ENCODE data around the gene HOXD9.

HOXD9 gene

DNA sequence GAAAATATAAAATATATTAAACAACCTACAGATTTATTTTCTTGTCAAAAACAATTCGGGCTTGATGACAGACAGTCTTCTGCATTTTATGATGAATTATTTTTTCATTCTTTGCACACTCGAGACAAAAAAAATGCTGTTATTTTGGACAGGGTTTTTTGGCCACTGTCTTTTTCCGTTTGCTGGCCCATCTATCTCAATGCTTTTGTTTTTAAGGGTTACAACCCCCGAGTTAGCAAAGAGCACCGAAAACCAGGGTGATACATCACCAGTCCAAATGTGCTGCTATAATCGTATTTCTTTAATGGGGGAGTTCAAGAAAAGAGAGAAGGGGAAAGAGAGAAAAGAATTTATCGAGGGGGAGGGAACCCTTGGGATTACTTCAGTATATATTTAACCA is 46.5 kb upstream of the HOXD9 start:
- TF ChIP-seq USF1 (IDR thresholded peaks at IDR 0.05), result no peak
- TF ChIP-seq EGR1 (IDR thresholded peaks at IDR 0.05), result no peak
- TF ChIP-seq RAD21 (IDR thresholded peaks at IDR 0.05; ENCODE audit: low read depth), result no peak
- no peak for TF ChIP-seq FOXM1 (IDR thresholded peaks at IDR 0.05; ENCODE audit: borderline replicate concordance, low read depth)
- TF ChIP-seq CREB1 (IDR thresholded peaks at IDR 0.05; ENCODE audit: low read depth), result no peak
- no peak for TF ChIP-seq EP300 (IDR thresholded peaks at IDR 0.05; ENCODE audit: borderline replicate concordance)
- TF ChIP-seq YY1 (IDR thresholded peaks at IDR 0.05; ENCODE audit: low read depth), result no peak
- TF ChIP-seq CEBPB (IDR thresholded peaks at IDR 0.05), result no peak
- no peak for TF ChIP-seq TAF1 (IDR thresholded peaks at IDR 0.05; ENCODE audit: low read depth)
- no peak for TF ChIP-seq TCF12 (IDR thresholded peaks at IDR 0.05; ENCODE audit: low read depth)
- TF ChIP-seq, protein P1, sequence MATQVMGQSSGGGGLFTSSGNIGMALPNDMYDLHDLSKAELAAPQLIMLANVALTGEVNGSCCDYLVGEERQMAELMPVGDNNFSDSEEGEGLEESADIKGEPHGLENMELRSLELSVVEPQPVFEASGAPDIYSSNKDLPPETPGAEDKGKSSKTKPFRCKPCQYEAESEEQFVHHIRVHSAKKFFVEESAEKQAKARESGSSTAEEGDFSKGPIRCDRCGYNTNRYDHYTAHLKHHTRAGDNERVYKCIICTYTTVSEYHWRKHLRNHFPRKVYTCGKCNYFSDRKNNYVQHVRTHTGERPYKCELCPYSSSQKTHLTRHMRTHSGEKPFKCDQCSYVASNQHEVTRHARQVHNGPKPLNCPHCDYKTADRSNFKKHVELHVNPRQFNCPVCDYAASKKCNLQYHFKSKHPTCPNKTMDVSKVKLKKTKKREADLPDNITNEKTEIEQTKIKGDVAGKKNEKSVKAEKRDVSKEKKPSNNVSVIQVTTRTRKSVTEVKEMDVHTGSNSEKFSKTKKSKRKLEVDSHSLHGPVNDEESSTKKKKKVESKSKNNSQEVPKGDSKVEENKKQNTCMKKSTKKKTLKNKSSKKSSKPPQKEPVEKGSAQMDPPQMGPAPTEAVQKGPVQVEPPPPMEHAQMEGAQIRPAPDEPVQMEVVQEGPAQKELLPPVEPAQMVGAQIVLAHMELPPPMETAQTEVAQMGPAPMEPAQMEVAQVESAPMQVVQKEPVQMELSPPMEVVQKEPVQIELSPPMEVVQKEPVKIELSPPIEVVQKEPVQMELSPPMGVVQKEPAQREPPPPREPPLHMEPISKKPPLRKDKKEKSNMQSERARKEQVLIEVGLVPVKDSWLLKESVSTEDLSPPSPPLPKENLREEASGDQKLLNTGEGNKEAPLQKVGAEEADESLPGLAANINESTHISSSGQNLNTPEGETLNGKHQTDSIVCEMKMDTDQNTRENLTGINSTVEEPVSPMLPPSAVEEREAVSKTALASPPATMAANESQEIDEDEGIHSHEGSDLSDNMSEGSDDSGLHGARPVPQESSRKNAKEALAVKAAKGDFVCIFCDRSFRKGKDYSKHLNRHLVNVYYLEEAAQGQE (IDR thresholded peaks at IDR 0.05; ENCODE audit: low read depth), result no peak
- no peak for TF ChIP-seq TEAD4 (IDR thresholded peaks at IDR 0.05)
- TF ChIP-seq NFIC (IDR thresholded peaks at IDR 0.05), result no peak
- no peak for TF ChIP-seq ZBTB7A (IDR thresholded peaks at IDR 0.05; ENCODE audit: low read depth)
- TF ChIP-seq, protein P2, sequence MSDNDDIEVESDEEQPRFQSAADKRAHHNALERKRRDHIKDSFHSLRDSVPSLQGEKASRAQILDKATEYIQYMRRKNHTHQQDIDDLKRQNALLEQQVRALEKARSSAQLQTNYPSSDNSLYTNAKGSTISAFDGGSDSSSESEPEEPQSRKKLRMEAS (IDR thresholded peaks at IDR 0.05), result no peak

DNA sequence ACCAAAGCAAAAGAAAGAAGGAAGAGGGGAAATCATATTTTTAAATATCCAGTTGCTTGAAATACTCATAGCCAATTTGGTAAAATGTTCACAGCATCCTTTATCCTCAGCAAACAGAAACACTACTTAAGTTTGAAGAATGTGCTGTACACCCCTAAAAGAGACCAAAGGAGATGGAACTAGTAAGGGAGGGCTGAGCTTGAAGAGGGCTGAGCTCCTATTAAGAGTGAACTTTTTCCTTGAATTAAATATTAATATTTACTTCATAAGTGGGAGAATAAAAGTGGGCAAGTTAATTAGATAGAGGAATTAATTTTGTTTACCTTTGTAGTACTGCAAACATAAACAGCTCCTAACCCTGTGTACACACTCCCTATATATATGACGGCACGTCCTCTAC is 45.7 kb upstream of the HOXD9 start:
- TF ChIP-seq USF1 (IDR thresholded peaks at IDR 0.05) (no peak), EGR1 (IDR thresholded peaks at IDR 0.05) (no peak), YY1 (IDR thresholded peaks at IDR 0.05; ENCODE audit: low read depth) (no peak), ZBTB7A (IDR thresholded peaks at IDR 0.05; ENCODE audit: low read depth) (no peak), TCF12 (IDR thresholded peaks at IDR 0.05; ENCODE audit: low read depth) (no peak), CREB1 (IDR thresholded peaks at IDR 0.05; ENCODE audit: low read depth) (no peak), NFIC (IDR thresholded peaks at IDR 0.05) (no peak), CEBPB (IDR thresholded peaks at IDR 0.05) (no peak), EP300 (IDR thresholded peaks at IDR 0.05; ENCODE audit: borderline replicate concordance) (no peak), FOXM1 (IDR thresholded peaks at IDR 0.05; ENCODE audit: borderline replicate concordance, low read depth) (no peak), RAD21 (IDR thresholded peaks at IDR 0.05; ENCODE audit: low read depth) (no peak)
- TF ChIP-seq, protein P1 (IDR thresholded peaks at IDR 0.05; ENCODE audit: low read depth), result no peak
- TF ChIP-seq, protein P2 (IDR thresholded peaks at IDR 0.05), result no peak

GRCh38 chr2:176078541-176079284 is 43.8 kb upstream of the HOXD9 start:
- TF ChIP-seq FOXM1 (IDR thresholded peaks at IDR 0.05; ENCODE audit: borderline replicate concordance, low read depth) (no peak), NFIC (IDR thresholded peaks at IDR 0.05) (no peak), CEBPB (IDR thresholded peaks at IDR 0.05) (no peak), TEAD4 (IDR thresholded peaks at IDR 0.05) (no peak), ZBTB7A (IDR thresholded peaks at IDR 0.05; ENCODE audit: low read depth) (no peak), TAF1 (IDR thresholded peaks at IDR 0.05; ENCODE audit: low read depth) (no peak), EGR1 (IDR thresholded peaks at IDR 0.05) (no peak), TCF12 (IDR thresholded peaks at IDR 0.05; ENCODE audit: low read depth) (no peak), YY1 (IDR thresholded peaks at IDR 0.05; ENCODE audit: low read depth) (no peak), CREB1 (IDR thresholded peaks at IDR 0.05; ENCODE audit: low read depth) (no peak), USF1 (IDR thresholded peaks at IDR 0.05) (no peak), RAD21 (IDR thresholded peaks at IDR 0.05; ENCODE audit: low read depth) (no peak)
- TF ChIP-seq, protein P2 (IDR thresholded peaks at IDR 0.05), result no peak
- TF ChIP-seq, protein P1 (IDR thresholded peaks at IDR 0.05; ENCODE audit: low read depth), result no peak

All from Ishikawa (cell line).